Cardiac fibroblast (primary cell): ENCODE results near the gene TRPM5.

Experiments used
- DNase-seq, 2 donors: peaks; one replicate each; pipeline versions ENCODE4 v3.0.0 to v3.0.0-alpha.2; 2010; ENCODE audit warnings: low read depth in 2 of 2
- H3K4me3 ChIP-seq, 2 donors: replicated peaks in 1 of 2; 1 replicate in 1 of 2; 2 replicates in 1 of 2; pipeline ENCODE4 v1.5.1; 2011; ENCODE audit warnings: low read depth in 2 of 2, low read length in 2 of 2, mild to moderate bottlenecking in 2 of 2, moderate library complexity in 1 of 2
- TF ChIP-seq, protein P1 (sequence below): IDR thresholded peaks from one replicate; pipeline ENCODE4 v1.5.1; 2011; ENCODE audit warnings: low read depth, mild to moderate bottlenecking, low read length, inconsistent platforms

TRPM5 gene, protein sequence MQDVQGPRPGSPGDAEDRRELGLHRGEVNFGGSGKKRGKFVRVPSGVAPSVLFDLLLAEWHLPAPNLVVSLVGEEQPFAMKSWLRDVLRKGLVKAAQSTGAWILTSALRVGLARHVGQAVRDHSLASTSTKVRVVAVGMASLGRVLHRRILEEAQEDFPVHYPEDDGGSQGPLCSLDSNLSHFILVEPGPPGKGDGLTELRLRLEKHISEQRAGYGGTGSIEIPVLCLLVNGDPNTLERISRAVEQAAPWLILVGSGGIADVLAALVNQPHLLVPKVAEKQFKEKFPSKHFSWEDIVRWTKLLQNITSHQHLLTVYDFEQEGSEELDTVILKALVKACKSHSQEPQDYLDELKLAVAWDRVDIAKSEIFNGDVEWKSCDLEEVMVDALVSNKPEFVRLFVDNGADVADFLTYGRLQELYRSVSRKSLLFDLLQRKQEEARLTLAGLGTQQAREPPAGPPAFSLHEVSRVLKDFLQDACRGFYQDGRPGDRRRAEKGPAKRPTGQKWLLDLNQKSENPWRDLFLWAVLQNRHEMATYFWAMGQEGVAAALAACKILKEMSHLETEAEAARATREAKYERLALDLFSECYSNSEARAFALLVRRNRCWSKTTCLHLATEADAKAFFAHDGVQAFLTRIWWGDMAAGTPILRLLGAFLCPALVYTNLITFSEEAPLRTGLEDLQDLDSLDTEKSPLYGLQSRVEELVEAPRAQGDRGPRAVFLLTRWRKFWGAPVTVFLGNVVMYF (N-terminal part only)

DNA sequence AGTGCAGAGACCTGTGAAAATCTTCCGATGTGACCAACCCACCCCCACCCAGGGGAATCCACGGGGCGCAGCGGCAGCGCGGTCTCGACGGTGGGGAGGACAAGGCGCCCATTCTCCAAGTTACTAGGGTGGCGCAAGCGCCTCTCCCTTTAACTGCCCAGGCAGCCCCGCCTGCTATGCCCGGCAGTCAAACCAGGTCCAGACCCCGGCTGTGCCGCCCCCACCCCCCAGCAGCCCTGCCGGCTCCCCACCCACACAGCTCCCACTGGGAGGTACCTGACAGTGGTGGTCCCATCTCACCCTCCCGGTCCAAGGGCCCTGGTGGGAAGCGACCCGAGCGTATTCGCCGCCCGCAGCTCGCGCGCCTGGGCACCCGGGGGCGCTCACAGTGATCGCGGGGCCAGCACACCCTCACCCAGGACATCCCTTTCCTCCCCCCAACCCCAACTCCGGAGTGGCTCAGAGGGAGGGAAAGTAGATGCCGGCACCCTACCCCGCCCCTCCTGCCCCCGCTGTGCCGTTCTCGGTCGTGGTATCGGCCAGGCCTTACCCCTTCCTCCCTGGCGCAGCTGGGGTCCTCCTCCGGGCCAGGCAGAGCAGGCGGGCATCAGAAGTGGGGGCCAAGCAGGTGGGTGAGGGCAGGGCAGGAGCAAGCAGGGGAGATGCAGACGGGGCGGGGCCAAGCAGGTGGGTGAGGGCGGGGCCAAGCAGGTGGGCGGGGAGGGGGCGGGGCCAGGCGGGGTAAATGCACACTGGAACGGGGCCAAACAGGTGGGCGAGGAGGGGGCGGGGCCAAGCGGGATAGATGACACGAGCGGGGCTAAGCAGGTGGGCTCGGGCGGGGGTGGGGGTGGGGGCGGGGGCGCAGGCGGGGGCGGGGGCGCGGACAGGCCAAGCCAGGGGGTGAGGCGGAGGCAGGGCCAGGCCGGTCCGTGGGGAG lies at the start of gene TRPM5:
Gene TRPM5, minus strand, starts transcription at position 634 of the 940 bp plus-strand sequence. CDS start 21,478 bp downstream, outside the sequence.
- no peak for DNase-seq
- TF ChIP-seq, protein P1, sequence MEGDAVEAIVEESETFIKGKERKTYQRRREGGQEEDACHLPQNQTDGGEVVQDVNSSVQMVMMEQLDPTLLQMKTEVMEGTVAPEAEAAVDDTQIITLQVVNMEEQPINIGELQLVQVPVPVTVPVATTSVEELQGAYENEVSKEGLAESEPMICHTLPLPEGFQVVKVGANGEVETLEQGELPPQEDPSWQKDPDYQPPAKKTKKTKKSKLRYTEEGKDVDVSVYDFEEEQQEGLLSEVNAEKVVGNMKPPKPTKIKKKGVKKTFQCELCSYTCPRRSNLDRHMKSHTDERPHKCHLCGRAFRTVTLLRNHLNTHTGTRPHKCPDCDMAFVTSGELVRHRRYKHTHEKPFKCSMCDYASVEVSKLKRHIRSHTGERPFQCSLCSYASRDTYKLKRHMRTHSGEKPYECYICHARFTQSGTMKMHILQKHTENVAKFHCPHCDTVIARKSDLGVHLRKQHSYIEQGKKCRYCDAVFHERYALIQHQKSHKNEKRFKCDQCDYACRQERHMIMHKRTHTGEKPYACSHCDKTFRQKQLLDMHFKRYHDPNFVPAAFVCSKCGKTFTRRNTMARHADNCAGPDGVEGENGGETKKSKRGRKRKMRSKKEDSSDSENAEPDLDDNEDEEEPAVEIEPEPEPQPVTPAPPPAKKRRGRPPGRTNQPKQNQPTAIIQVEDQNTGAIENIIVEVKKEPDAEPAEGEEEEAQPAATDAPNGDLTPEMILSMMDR = no peak
- no peak within 1 kb of the TSS for H3K4me3 ChIP-seq

GRCh38 chr11:2489083-2489482 lies 44.8 kb upstream of the TRPM5 start:
- TF ChIP-seq, protein P1 = no peak
- no peak for DNase-seq

DNA sequence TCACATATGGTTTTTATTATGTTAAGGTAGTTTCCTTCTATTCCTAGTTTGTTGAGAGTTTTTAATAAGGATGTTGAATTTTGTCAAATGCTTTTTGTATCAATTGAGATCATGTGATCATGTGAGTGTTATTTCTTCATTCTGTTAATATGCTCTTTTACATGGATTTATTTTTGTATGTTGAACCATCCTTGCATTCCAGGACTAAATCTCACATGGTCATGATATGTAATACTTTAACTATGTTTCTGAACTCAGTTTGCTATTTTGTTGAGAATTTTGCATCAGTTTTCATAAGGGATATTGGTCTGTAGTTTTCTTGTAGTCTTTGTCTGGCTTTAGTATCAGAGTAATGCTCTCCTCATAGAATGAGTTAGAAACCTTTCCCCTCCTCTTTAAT lies 43.7 kb upstream of the TRPM5 start:
- no peak for DNase-seq
- no peak overlapping the region for H3K4me3 ChIP-seq
- TF ChIP-seq, protein P1 = no peak

More at GRCh38 chr11:2489083-2489482, 44.8 kb upstream of the TRPM5 start:
- H3K4me3 ChIP-seq = no peak overlapping the region

GRCh38 chr11:2484576-2485125 lies 40.3 kb upstream of the TRPM5 start:
- TF ChIP-seq, protein P1 = no peak
- no peak for DNase-seq
- H3K4me3 ChIP-seq = no peak overlapping the region

DNA sequence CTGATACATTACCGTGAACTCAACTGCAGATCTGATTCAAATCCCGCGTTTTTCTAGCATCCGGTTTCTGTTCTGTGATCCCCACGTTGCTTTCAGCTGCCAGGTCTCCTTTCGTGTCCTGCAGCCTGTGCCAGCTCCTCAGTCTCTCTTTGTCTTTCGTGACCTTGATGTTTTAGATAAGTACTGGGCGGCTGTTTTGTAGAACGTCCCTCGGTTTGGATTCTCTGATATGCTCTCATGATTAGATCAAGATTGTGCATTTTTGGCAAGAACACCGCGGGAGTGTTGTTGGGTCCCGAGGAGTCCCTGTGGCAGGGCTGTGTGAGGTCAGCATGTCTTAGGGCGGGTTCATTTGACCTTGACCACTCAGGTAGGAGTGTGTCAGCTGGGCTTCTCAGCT lies 39.1 kb upstream of the TRPM5 start:
- no peak overlapping the region for H3K4me3 ChIP-seq
- TF ChIP-seq, protein P1 = no peak
- no peak for DNase-seq

- TF ChIP-seq, protein P1 = no peak
- no peak overlapping the region for H3K4me3 ChIP-seq
- DNase-seq = no peak
Measured at GRCh38 chr11:2482745-2483144, 38.4 kb upstream of the TRPM5 start.
